CD14-positive monocyte (primary cell): ENCODE measurements around the gene BCL7C. TPM values are rescaled to one million over a fixed set of nuclear protein-coding genes. Genes with fewer than 3 reads are reported as not detected.

Source experiments
- DNase-seq, 3 donors: peaks; one replicate each; pipeline ENCODE4 v3.0.0-alpha.2; 2011 to 2022
- H2AFZ ChIP-seq: 2 replicates; pipeline ENCODE4 v1.6.0; 2012; ENCODE audit warnings: mild to moderate bottlenecking, low read depth, low read length, inconsistent platforms; ENCODE audit not compliant: insufficient read depth, poor library complexity, severe bottlenecking
- H3K27ac ChIP-seq, 2 donors: 1 replicate in 1 of 2; 2 replicates in 1 of 2; pipeline ENCODE4 v1.5.1; 2012 to 2013; ENCODE audit warnings: low read length in 2 of 2, control low read depth in 1 of 2, inconsistent platforms in 1 of 2, low read depth in 1 of 2, mild to moderate bottlenecking in 1 of 2
- H3K27me3 ChIP-seq, 2 donors: one replicate each; pipeline versions ENCODE4 v1.6.0 to v1.6.1; 2011 to 2013; ENCODE audit warnings: low read length in 2 of 2; ENCODE audit not compliant: control insufficient read depth in 2 of 2, insufficient read depth in 2 of 2
- H3K36me3 ChIP-seq, 2 donors: replicated peaks in 1 of 2; 1 replicate in 1 of 2; 2 replicates in 1 of 2; pipeline versions ENCODE4 v1.5.1 to v1.6.1; 2012 to 2013; ENCODE audit warnings: low read length in 2 of 2, control low read depth in 1 of 2, inconsistent platforms in 1 of 2, mild to moderate bottlenecking in 1 of 2; ENCODE audit not compliant: insufficient read depth in 2 of 2, control insufficient read depth in 1 of 2
- H3K4me1 ChIP-seq, 2 donors: 1 replicate in 1 of 2; 2 replicates in 1 of 2; pipeline versions ENCODE4 v1.5.1 to v1.6.1; 2012 to 2013; ENCODE audit warnings: low read length in 2 of 2, control low read depth in 1 of 2, inconsistent platforms in 1 of 2, mild to moderate bottlenecking in 1 of 2, moderate library complexity in 1 of 2; ENCODE audit not compliant: insufficient read depth in 2 of 2, control insufficient read depth in 1 of 2
- H3K4me2 ChIP-seq: replicated peaks from 2 replicates; pipeline ENCODE3; 2012; ENCODE audit warnings: low read length, moderate library complexity, mild to moderate bottlenecking; ENCODE audit not compliant: poor library complexity, severe bottlenecking; ENCODE audit errors: extremely low read depth
- H3K4me3 ChIP-seq, 3 experiments: fragments of 200-600 bp in 1 of 3; sonication (generic) in 1 of 3; replicated peaks in 1 of 3; 1 replicate in 2 of 3; 2 replicates in 1 of 3; pipeline ENCODE4 v1.5.1; 2011 to 2013; ENCODE audit warnings: low read length in 3 of 3, mild to moderate bottlenecking in 3 of 3, control low read depth in 2 of 3, low read depth in 2 of 3, inconsistent platforms in 1 of 3, moderate library complexity in 1 of 3
- H3K79me2 ChIP-seq: 2 replicates; pipeline ENCODE4 v1.6.0; 2012; ENCODE audit warnings: mild to moderate bottlenecking, control low read depth, inconsistent platforms, low read length, moderate library complexity; ENCODE audit not compliant: insufficient read depth
- H3K9ac ChIP-seq: 2 replicates; pipeline ENCODE4 v1.6.0; 2017; ENCODE audit warnings: low read length, mild to moderate bottlenecking; ENCODE audit not compliant: insufficient read depth, poor library complexity, severe bottlenecking
- H3K9me3 ChIP-seq, 2 donors: replicated peaks in 1 of 2; 1 replicate in 1 of 2; 2 replicates in 1 of 2; pipeline versions ENCODE4 v1.5.1 to v1.6.1; 2012 to 2013; ENCODE audit warnings: low read length in 2 of 2, control low read depth in 1 of 2; ENCODE audit not compliant: control insufficient read depth in 1 of 2, insufficient read depth in 1 of 2
- H4K20me1 ChIP-seq: 2 replicates; pipeline ENCODE4 v1.6.0; 2012; ENCODE audit warnings: mild to moderate bottlenecking, low read length, control low read depth, moderate library complexity; ENCODE audit not compliant: insufficient read depth
- H3K27ac Mint-ChIP-seq, 7 donors: one replicate each; pipeline ENCODE4 v1.8.0; 2020; ENCODE audit warnings: mild to moderate bottlenecking in 7 of 7, mixed read lengths in 7 of 7, moderate library complexity in 6 of 7, inconsistent platforms in 2 of 7
- H3K27me3 Mint-ChIP-seq, 3 donors: one replicate each; pipeline ENCODE4 v1.8.0; 2021 to 2022; ENCODE audit warnings: low read depth in 3 of 3, mild to moderate bottlenecking in 3 of 3, mixed read lengths in 3 of 3, moderate library complexity in 3 of 3, inconsistent platforms in 1 of 3
- H3K36me3 Mint-ChIP-seq, 2 donors: one replicate each; pipeline ENCODE4 v1.8.0; 2020; ENCODE audit warnings: mixed read lengths in 2 of 2, inconsistent platforms in 1 of 2, mild to moderate bottlenecking in 1 of 2
- H3K4me1 Mint-ChIP-seq: one replicate; pipeline ENCODE4 v1.8.0; 2020; ENCODE audit warnings: mild to moderate bottlenecking, mixed read lengths
- H3K4me3 Mint-ChIP-seq, 2 donors: one replicate each; pipeline ENCODE4 v1.8.0; 2020; ENCODE audit warnings: mild to moderate bottlenecking in 2 of 2, mixed read lengths in 2 of 2, moderate library complexity in 1 of 2
- H3K9me3 Mint-ChIP-seq, 7 donors: one replicate each; pipeline ENCODE4 v1.8.0; 2020 to 2022; ENCODE audit warnings: mixed read lengths in 7 of 7, mild to moderate bottlenecking in 6 of 7, moderate library complexity in 6 of 7, inconsistent platforms in 2 of 7
- CTCF ChIP-seq: fragments of 200-600 bp; IDR thresholded peaks from one replicate; pipeline ENCODE4 v1.8.0; 2022; ENCODE audit warnings: antibody characterized with exemption, mild to moderate bottlenecking
- WGBS: methylation state at CpG from one replicate; pipeline ENCODE4 v1.1.5; 2013; ENCODE audit warnings: missing lambda C conversion rate; ENCODE audit not compliant: insufficient coverage; 5-methylcytosine and 5-hydroxymethylcytosine counted together
- intact Hi-C, 2 donors: fragments of 100-400 bp; cut with micrococcal nuclease; formaldehyde crosslinking; loops; one replicate each; pipeline versions ENCODE4 v1.15.0 to v1.15.1; 2023
- polyA plus RNA-seq, 3 donors: library from polyadenylated mRNA; depleted of rRNA in 1 of 3; unstranded in 2 of 3; stranded (reverse) in 1 of 3; fragments of 300-500 nt in 2 of 3; fragments of >200 nt in 1 of 3; fragmentation: Illumina TruSeq in 2 of 3; gene quantifications; 1 replicate in 2 of 3; 2 replicates in 1 of 3; pipeline ENCODE4 v1.2.3, GENCODE V29; 2012 to 2021

BCL7C gene
- polyA plus RNA-seq, 3 donors, result 11.4 to 19.1 (median 17.4) TPM

DNA sequence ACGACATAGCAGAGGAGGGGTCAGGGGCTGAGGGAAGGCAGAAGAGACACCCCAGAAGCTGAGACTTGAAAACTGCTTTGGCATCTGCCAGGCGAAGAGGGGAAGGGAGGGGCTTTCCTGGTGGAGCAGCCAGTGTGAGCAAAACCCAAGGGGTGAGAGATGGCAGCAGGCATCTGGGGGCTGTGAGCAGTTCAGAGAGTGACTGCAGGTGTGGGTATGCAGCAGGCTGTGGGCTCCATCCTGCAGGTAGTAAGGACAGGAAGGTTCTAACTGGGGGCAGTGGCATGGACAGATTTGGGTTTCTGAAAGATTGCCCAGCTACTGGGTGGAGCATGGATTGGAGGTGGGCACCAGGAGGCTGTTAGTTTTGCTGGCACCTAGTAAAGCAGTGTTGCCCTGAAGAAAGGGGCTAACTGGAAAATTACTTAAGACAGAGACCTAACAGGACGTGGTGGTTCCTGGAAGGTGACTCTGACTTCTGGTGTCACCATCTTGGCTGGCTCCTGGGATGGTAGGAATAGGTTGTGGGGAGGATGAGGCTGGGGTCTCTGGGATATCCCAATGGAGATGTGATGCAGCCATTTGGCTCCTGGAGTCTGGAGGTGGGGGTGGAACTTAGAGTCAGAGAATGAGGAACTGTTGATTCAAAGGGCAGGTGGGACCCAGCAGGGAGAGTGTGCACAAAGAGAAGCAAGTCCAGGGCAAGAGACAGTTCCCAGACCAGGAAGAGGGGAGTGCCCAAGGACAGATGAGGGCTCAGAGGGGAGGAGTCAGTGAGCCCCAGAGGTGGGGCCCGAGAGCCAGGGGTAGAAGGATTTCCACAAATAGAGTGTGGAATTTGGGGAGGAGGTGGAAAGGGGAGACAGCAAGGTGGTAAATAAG is 11.2 kb downstream of the BCL7C start:
- peak overlapping the region; percentile 4 for H3K9ac ChIP-seq
- H4K20me1 ChIP-seq, result no peaks in the 10 kb centered on the region
- peak overlapping the region in 1 of 2 donors; percentile 14 for H3K27ac ChIP-seq
- no peak for TF ChIP-seq CTCF
- no peaks in the 10 kb centered on the region for H3K4me1 ChIP-seq
- no peaks in the 10 kb centered on the region for H3K9me3 ChIP-seq
- no peak overlapping the region for H3K4me2 ChIP-seq
- Mint-ChIP-seq H3K4me3 (no peak overlapping the region), H3K4me1 (peaks cover 4% of the 10 kb centered on the region), H3K36me3 (peaks cover 46 to 79% of the 10 kb centered on the region in 2 donors), H3K27me3 (peaks cover 0 to 2% (median 0%) of the 10 kb centered on the region in 3 donors), H3K27ac (peak overlapping the region in 4 of 7 donors; percentile 15 to 76 (median 56)), H3K9me3 (no peaks in the 10 kb centered on the region)
- no peaks in the 10 kb centered on the region for H3K79me2 ChIP-seq
- H2AFZ ChIP-seq, result no peak overlapping the region
- H3K27me3 ChIP-seq, result no peaks in the 10 kb centered on the region
- H3K36me3 ChIP-seq, result peaks cover 11 to 51% of the 10 kb centered on the region in 2 donors
- no peak overlapping the region for H3K4me3 ChIP-seq
- WGBS, result 90% methylated on average over 2 of the region's 4 CpGs
- intact Hi-C loops, result no loop called here
- no peak for DNase-seq

- Histone ChIP-seq H2AFZ (peak overlapping the region; percentile 99), H3K27me3 (no peaks in the 10 kb centered on the region), H3K4me1 (peaks cover 20 to 31% of the 10 kb centered on the region in 2 donors), H3K27ac (peak overlapping the region; percentile 72 to 90), H3K79me2 (peaks cover 14% of the 10 kb centered on the region), H3K36me3 (peaks cover 4% of the 10 kb centered on the region in 2 donors), H3K9me3 (no peaks in the 10 kb centered on the region), H3K9ac (peak overlapping the region; percentile 85), H4K20me1 (no peaks in the 10 kb centered on the region), H3K4me3 (peak overlapping the region in 1 of 3 experiments; percentile 82), H3K4me2 (peak overlapping the region; percentile 92)
- DNase-seq, result no peak
- WGBS, result no CpG with 5 or more reads among the region's 5 CpGs
- H3K9me3 Mint-ChIP-seq, result peaks cover 0 to 1% (median 0%) of the 10 kb centered on the region in 7 donors
- H3K36me3 Mint-ChIP-seq, result peaks cover 17 to 52% of the 10 kb centered on the region in 2 donors
- peak overlapping the region; percentile 85 to 98 (median 91) for H3K27ac Mint-ChIP-seq
- intact Hi-C loops, result no loop called here
- H3K4me1 Mint-ChIP-seq, result peaks cover 26% of the 10 kb centered on the region
- H3K27me3 Mint-ChIP-seq, result peaks cover 0 to 1% (median 0%) of the 10 kb centered on the region in 3 donors
- peak overlapping the region in 1 of 2 donors; percentile 93 for H3K4me3 Mint-ChIP-seq
- TF ChIP-seq CTCF, result no peak
Measured at GRCh38 chr16:30876867-30877266, 17.0 kb downstream of the BCL7C start.
